Measurements from ENCODE around the gene ARHGAP8. TPM values are rescaled to one million over a fixed set of nuclear protein-coding genes. Genes with fewer than 3 reads are reported as not detected.

Gene ARHGAP8
- total RNA-seq, 1 donor from 2014 or later = 0.25 TPM

GRCh38 chr22:44711690-44712555 is 40.5 kb upstream of the ARHGAP8 start:
- H3K4me3 Mint-ChIP-seq (ENCODE audit: unreplicated experiment) = no peak overlapping the region
- DNase-seq (ENCODE audit: low spot score) = peak; percentile 87
- no peak overlapping the region for H3K27ac Mint-ChIP-seq (ENCODE audit: unreplicated experiment)
- H3K9me3 Mint-ChIP-seq (ENCODE audit: low read depth) = no peaks in the 10 kb centered on the region
- H3K4me1 Mint-ChIP-seq (ENCODE audit: low read depth) = no peaks in the 10 kb centered on the region
- H3K27me3 Mint-ChIP-seq (ENCODE audit: low read depth) = no peaks in the 10 kb centered on the region
- no peaks in the 10 kb centered on the region for H3K36me3 Mint-ChIP-seq (ENCODE audit: low read depth)
- no peak for TF ChIP-seq CTCF (IDR thresholded peaks at IDR 0.05)

DNA sequence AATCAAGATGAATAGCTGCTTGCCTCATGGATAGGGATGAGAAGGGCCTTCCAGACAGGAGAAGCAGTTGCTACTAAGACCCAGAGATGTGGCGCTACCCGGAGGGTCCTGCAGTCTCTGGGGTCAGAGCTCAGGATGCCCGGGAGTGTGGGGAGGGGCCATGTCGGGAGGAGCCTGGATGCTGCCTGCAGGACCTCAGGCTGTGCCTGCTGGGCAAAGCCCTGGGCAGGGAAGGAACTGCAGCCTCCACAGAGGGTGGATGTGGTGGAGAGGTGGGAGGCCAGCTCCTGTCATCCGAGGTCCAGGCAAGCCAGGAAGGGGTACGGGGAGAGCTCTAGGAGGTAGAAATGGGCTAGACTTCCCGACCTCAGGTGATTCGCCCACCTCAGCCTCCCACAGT is 39.4 kb upstream of the ARHGAP8 start:
- no peaks in the 10 kb centered on the region for H3K27me3 Mint-ChIP-seq (ENCODE audit: low read depth)
- no peak for TF ChIP-seq CTCF (IDR thresholded peaks at IDR 0.05)
- no peaks in the 10 kb centered on the region for H3K9me3 Mint-ChIP-seq (ENCODE audit: low read depth)
- no peak overlapping the region for H3K27ac Mint-ChIP-seq (ENCODE audit: unreplicated experiment)
- no peak overlapping the region for H3K4me3 Mint-ChIP-seq (ENCODE audit: unreplicated experiment)
- no peak for DNase-seq (ENCODE audit: low spot score)
- no peaks in the 10 kb centered on the region for H3K4me1 Mint-ChIP-seq (ENCODE audit: low read depth)
- no peaks in the 10 kb centered on the region for H3K36me3 Mint-ChIP-seq (ENCODE audit: low read depth)

GRCh38 chr22:44714703-44715350 is 37.5 kb upstream of the ARHGAP8 start:
- Mint-ChIP-seq H3K4me3 (ENCODE audit: unreplicated experiment) (no peak overlapping the region), H3K9me3 (ENCODE audit: low read depth) (no peaks in the 10 kb centered on the region), H3K27me3 (ENCODE audit: low read depth) (no peaks in the 10 kb centered on the region), H3K36me3 (ENCODE audit: low read depth) (no peaks in the 10 kb centered on the region), H3K27ac (ENCODE audit: unreplicated experiment) (no peak overlapping the region), H3K4me1 (ENCODE audit: low read depth) (no peaks in the 10 kb centered on the region)
- no peak for TF ChIP-seq CTCF (IDR thresholded peaks at IDR 0.05)
- DNase-seq (ENCODE audit: low spot score) = no peak

DNA sequence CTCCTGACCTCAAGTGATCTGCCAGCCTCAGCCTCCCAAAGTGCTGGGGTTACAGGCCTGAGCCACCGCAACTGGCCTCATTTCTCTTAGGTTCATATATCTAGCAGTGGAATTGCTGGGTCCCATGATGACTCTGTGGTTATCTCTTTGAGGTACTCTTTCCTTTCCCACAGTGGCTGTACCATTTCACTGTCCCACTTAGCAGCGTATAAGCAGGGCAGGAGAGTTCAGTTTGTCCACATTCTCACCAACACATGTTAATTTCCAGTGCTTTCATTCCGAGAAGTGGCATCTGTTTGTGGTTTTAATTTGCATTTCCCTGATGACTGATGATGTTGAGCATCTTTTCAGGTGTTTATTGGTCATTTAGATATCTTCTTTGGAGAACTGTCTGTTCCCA is 34.0 kb upstream of the ARHGAP8 start:
- no peaks in the 10 kb centered on the region for H3K27me3 Mint-ChIP-seq (ENCODE audit: low read depth)
- DNase-seq (ENCODE audit: low spot score) = no peak
- H3K4me1 Mint-ChIP-seq (ENCODE audit: low read depth) = no peaks in the 10 kb centered on the region
- H3K9me3 Mint-ChIP-seq (ENCODE audit: low read depth) = no peaks in the 10 kb centered on the region
- H3K36me3 Mint-ChIP-seq (ENCODE audit: low read depth) = no peaks in the 10 kb centered on the region
- no peak for TF ChIP-seq CTCF (IDR thresholded peaks at IDR 0.05)
- no peak overlapping the region for H3K4me3 Mint-ChIP-seq (ENCODE audit: unreplicated experiment)
- H3K27ac Mint-ChIP-seq (ENCODE audit: unreplicated experiment) = no peak overlapping the region

- no peak for TF ChIP-seq CTCF (IDR thresholded peaks at IDR 0.05)
- H3K27ac Mint-ChIP-seq (ENCODE audit: unreplicated experiment) = no peak overlapping the region
- no peaks in the 10 kb centered on the region for H3K9me3 Mint-ChIP-seq (ENCODE audit: low read depth)
- H3K4me1 Mint-ChIP-seq (ENCODE audit: low read depth) = no peaks in the 10 kb centered on the region
- H3K27me3 Mint-ChIP-seq (ENCODE audit: low read depth) = no peaks in the 10 kb centered on the region
- H3K4me3 Mint-ChIP-seq (ENCODE audit: unreplicated experiment) = no peak overlapping the region
- peaks cover 3% of the 10 kb centered on the region for H3K36me3 Mint-ChIP-seq (ENCODE audit: low read depth)
- DNase-seq (ENCODE audit: low spot score) = no peak
Measured at GRCh38 chr22:44719586-44720368, 32.6 kb upstream of the ARHGAP8 start.

Data from chondrocyte (in vitro differentiated cells).